Caco-2 (cell line): ENCODE data around the gene PLPP4. TPM values are rescaled to one million over a fixed set of nuclear protein-coding genes. Genes with fewer than 3 reads are reported as not detected.

Source experiments
- BruUV-seq: library from RNA; stranded (reverse); fragments of 400-500 nt; replicated peaks from 2 replicates; lab custom pipeline; 2021; lab: Mats Ljungman, UMichigan
- CTCF ChIA-PET: fragments of 300-600 bp; sonication (Branson Sonifier 250); formaldehyde crosslinking; loops from one replicate; lab custom pipeline; 2022; ENCODE audit warnings: antibody characterized with exemption; lab: Charles Lee
- POLR2A ChIA-PET: fragments of 300-600 bp; sonication (Branson Sonifier 250); formaldehyde crosslinking; loops from one replicate; lab custom pipeline; 2022; ENCODE audit warnings: antibody characterized with exemption; lab: Charles Lee
- DNase-seq, 2 experiments: peaks; one replicate each; pipeline versions ENCODE4 v3.0.0 to v3.0.0-alpha.2; 2020 to 2022
- H3K27me3 ChIP-seq: replicated peaks from 2 replicates; pipeline ENCODE4 v1.6.0; 2011; ENCODE audit warnings: low read length; ENCODE audit not compliant: control insufficient read depth, insufficient read depth
- H3K36me3 ChIP-seq: 2 replicates; pipeline ENCODE4 v1.5.1; 2011; ENCODE audit warnings: low read length; ENCODE audit not compliant: control insufficient read depth, insufficient read depth
- H3K4me1 ChIP-seq: fragments of 250-450 bp; sonication (Bioruptor Pico); 2 replicates; pipeline ENCODE4 v1.5.1; 2020; ENCODE audit warnings: mild to moderate bottlenecking
- H3K4me3 ChIP-seq: 2 replicates; pipeline ENCODE4 v1.5.1; 2011; ENCODE audit warnings: low read depth, mild to moderate bottlenecking, control low read depth, low read length
- H3K9me3 ChIP-seq: fragments of 250-450 bp; sonication (Bioruptor Pico); 2 replicates; pipeline ENCODE4 v1.5.1; 2020; ENCODE audit warnings: mild to moderate bottlenecking, moderate library complexity
- H3K27ac Mint-ChIP-seq: one replicate; pipeline ENCODE4 v1.8.0; 2022; ENCODE audit warnings: mixed read lengths; ENCODE audit not compliant: unreplicated experiment
- H3K27me3 Mint-ChIP-seq: one replicate; pipeline ENCODE4 v1.8.0; 2022; ENCODE audit warnings: mixed read lengths; ENCODE audit not compliant: insufficient read depth, unreplicated experiment
- H3K36me3 Mint-ChIP-seq: one replicate; pipeline ENCODE4 v1.8.0; 2022; ENCODE audit warnings: mild to moderate bottlenecking, mixed read lengths; ENCODE audit not compliant: insufficient read depth, unreplicated experiment
- H3K4me1 Mint-ChIP-seq: one replicate; pipeline ENCODE4 v1.8.0; 2022; ENCODE audit warnings: low read depth, mixed read lengths; ENCODE audit not compliant: unreplicated experiment
- H3K4me3 Mint-ChIP-seq: one replicate; pipeline ENCODE4 v1.8.0; 2022; ENCODE audit warnings: mild to moderate bottlenecking, moderate library complexity, mixed read lengths; ENCODE audit not compliant: unreplicated experiment
- H3K9me3 Mint-ChIP-seq: one replicate; pipeline ENCODE4 v1.8.0; 2022; ENCODE audit warnings: mixed read lengths; ENCODE audit not compliant: unreplicated experiment
- CTCF ChIP-seq, 2 experiments: fragments of 200-600 bp in 1 of 2; IDR thresholded peaks; 1 replicate in 1 of 2; 2 replicates in 1 of 2; pipeline versions ENCODE4 v1.5.1 to v1.8.0; 2011 to 2022; ENCODE audit warnings: antibody characterized with exemption in 1 of 2, control low read depth in 1 of 2, inconsistent platforms in 1 of 2, low read depth in 1 of 2, low read length in 1 of 2, mild to moderate bottlenecking in 1 of 2, moderate library complexity in 1 of 2; ENCODE audit not compliant: insufficient read depth in 1 of 2, severe bottlenecking in 1 of 2, unreplicated experiment in 1 of 2
- intact Hi-C: fragments of 100-400 bp; cut with micrococcal nuclease; formaldehyde crosslinking; loops from one replicate; pipeline ENCODE4 v1.10.0; 2022; ENCODE audit not compliant: unreplicated experiment
- total RNA-seq: library from RNA; stranded (reverse); gene quantifications from 2 replicates; pipeline ENCODE4 v1.2.3, GENCODE V29; 2022

PLPP4 gene
- total RNA-seq, 1 experiment from 2014 or later = 0.61 TPM

- no peaks in the 10 kb centered on the region for H3K9me3 ChIP-seq
Measured at GRCh38 chr10:120578890-120579289, 121.9 kb downstream of the PLPP4 start.

DNA sequence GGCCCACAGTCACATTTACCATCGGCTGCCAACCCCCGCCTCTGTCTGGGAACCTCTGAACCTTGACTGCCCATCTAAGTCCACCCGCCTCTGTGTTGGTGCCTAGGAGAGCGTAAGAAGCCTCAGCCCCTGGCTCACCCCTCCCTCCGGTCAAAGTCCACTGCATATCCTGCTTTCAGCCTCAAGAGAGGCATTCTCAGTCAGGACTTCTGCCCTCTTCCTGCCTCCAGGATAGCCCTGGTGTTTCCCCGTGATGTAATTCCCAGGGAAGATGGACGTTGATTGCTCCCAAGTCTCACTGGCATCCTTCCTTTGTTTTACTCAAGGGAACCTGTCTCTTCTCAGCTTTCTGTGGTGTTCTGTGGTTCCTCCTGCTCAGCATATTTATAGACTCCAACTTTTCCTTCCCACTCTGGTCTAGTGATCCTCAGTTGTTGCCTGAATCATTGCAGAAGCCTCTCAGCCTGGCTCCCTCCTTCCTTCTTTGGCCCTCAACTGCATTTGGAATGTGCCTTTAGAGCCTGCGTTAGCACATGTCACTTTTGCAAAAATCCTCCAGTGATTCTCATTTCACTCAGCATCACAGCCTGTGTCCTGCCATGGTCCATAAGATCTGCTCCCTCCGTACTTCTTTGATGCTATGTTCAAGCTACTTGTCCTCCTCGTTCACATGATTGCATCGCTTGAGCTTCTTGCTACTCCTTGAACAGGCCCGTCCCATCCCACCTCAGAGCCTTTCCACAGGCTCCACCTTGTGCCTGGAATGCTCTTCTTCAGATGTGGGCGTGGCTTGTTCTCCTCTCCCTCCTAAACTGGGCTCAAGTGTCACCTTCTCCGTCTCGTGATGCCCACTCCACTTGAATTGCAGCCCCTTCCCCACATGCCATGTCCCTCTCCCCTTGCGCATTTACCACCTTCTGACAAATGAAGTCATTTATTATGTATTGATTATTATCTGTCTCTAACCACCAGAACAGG is 124.2 kb downstream of the PLPP4 start:
- H3K27me3 ChIP-seq = no peaks in the 10 kb centered on the region
- Mint-ChIP-seq H3K27ac (no peak overlapping the region), H3K4me1 (peaks cover 15% of the 10 kb centered on the region), H3K36me3 (no peaks in the 10 kb centered on the region), H3K27me3 (peaks cover 15% of the 10 kb centered on the region), H3K9me3 (peaks cover 15% of the 10 kb centered on the region), H3K4me3 (no peak overlapping the region)
- no peaks in the 10 kb centered on the region for H3K36me3 ChIP-seq
- peaks cover 5% of the 10 kb centered on the region; the same call in 1 of the 2 replicates for H3K4me1 ChIP-seq
- BruUV-seq = no TSS peak
- ChIA-PET CTCF (no interaction called here), POLR2A (no interaction called here)
- no peak for TF ChIP-seq CTCF (IDR thresholded peaks at IDR 0.05; ENCODE audit: insufficient read depth in 1 of 2, low read depth in 1 of 2, low read length in 1 of 2, severe bottlenecking in 1 of 2, unreplicated experiment in 1 of 2)
- H3K9me3 ChIP-seq = no peaks in the 10 kb centered on the region
- H3K4me3 ChIP-seq = no peak overlapping the region
- DNase-seq = peak; percentile 31 to 50
- intact Hi-C loops = no loop called here

More at GRCh38 chr10:120578890-120579289, 121.9 kb downstream of the PLPP4 start:
- Mint-ChIP-seq H3K4me1 (peaks cover 15% of the 10 kb centered on the region), H3K27ac (no peak overlapping the region), H3K27me3 (peaks cover 11% of the 10 kb centered on the region), H3K9me3 (peaks cover 15% of the 10 kb centered on the region), H3K4me3 (no peak overlapping the region), H3K36me3 (no peaks in the 10 kb centered on the region)
- CTCF ChIA-PET = no interaction called here
- POLR2A ChIA-PET = no interaction called here
- H3K36me3 ChIP-seq = no peaks in the 10 kb centered on the region
- peaks cover 2% of the 10 kb centered on the region for H3K27me3 ChIP-seq
- DNase-seq = no peak
- TF ChIP-seq CTCF (IDR thresholded peaks at IDR 0.05; ENCODE audit: insufficient read depth in 1 of 2, low read depth in 1 of 2, low read length in 1 of 2, severe bottlenecking in 1 of 2, unreplicated experiment in 1 of 2) = no peak
- intact Hi-C loops = no loop called here
- no TSS peak for BruUV-seq
- peaks cover 5% of the 10 kb centered on the region; the same call in 1 of the 2 replicates for H3K4me1 ChIP-seq
- H3K4me3 ChIP-seq = no peak overlapping the region

DNA sequence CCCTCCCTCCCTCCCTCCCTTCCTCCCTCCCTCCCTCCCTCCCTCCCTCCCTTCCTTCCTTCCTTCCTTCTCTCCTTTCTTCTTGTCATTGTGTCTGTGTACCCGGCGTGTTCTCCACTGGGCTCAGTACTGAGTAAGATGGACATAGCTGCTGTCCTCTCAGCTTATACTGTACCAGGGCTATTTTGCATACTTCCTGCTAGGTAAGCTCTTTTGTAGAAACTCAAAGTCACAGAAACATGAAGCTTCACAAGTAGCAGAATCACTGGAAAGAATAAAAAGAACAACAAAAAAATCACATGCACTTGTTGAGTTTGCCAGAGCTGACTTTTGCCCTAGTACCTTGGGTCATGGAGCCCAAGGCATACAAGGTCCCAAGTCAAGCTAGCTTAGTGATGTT is 125.7 kb downstream of the PLPP4 start:
- Mint-ChIP-seq H3K4me1 (peaks cover 15% of the 10 kb centered on the region), H3K27me3 (peaks cover 10% of the 10 kb centered on the region), H3K27ac (no peak overlapping the region), H3K9me3 (peaks cover 15% of the 10 kb centered on the region), H3K36me3 (no peaks in the 10 kb centered on the region), H3K4me3 (no peak overlapping the region)
- no TSS peak for BruUV-seq
- ChIA-PET POLR2A (no interaction called here), CTCF (interaction anchor here (0.6 kb wide), 1 partner anchor 577 kb away, joined by 4 read pairs; no protein-coding TSS in a partner anchor)
- no peak for TF ChIP-seq CTCF (IDR thresholded peaks at IDR 0.05; ENCODE audit: insufficient read depth in 1 of 2, low read depth in 1 of 2, low read length in 1 of 2, severe bottlenecking in 1 of 2, unreplicated experiment in 1 of 2)
- no peak for DNase-seq
- no peaks in the 10 kb centered on the region for H3K36me3 ChIP-seq
- no peaks in the 10 kb centered on the region for H3K27me3 ChIP-seq
- intact Hi-C loops = no loop called here
- H3K9me3 ChIP-seq = no peaks in the 10 kb centered on the region
- H3K4me1 ChIP-seq = peaks cover 5% of the 10 kb centered on the region; the same call in 1 of the 2 replicates
- H3K4me3 ChIP-seq = no peak overlapping the region
